Loucy (cell line): ENCODE measurements around the gene MAD1L1.

Source experiments
- EZH2phosphoT487 ChIP-seq: fragments of 200-600 bp; IDR thresholded peaks from 2 replicates; pipeline ENCODE4 v1.6.1; 2018; ENCODE audit warnings: antibody characterized with exemption, mild to moderate bottlenecking, moderate library complexity, borderline replicate concordance
- TF ChIP-seq, protein P1 (sequence below): fragments of 200-600 bp; sonication (generic); conservative IDR thresholded peaks from 2 replicates; pipeline ENCODE4 v1.5.1; 2014; ENCODE audit warnings: mild to moderate bottlenecking, antibody characterized with exemption, low read length

- TF ChIP-seq, protein P1, sequence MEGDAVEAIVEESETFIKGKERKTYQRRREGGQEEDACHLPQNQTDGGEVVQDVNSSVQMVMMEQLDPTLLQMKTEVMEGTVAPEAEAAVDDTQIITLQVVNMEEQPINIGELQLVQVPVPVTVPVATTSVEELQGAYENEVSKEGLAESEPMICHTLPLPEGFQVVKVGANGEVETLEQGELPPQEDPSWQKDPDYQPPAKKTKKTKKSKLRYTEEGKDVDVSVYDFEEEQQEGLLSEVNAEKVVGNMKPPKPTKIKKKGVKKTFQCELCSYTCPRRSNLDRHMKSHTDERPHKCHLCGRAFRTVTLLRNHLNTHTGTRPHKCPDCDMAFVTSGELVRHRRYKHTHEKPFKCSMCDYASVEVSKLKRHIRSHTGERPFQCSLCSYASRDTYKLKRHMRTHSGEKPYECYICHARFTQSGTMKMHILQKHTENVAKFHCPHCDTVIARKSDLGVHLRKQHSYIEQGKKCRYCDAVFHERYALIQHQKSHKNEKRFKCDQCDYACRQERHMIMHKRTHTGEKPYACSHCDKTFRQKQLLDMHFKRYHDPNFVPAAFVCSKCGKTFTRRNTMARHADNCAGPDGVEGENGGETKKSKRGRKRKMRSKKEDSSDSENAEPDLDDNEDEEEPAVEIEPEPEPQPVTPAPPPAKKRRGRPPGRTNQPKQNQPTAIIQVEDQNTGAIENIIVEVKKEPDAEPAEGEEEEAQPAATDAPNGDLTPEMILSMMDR: no peak
- no peak for TF ChIP-seq EZH2phosphoT487
These were observed 246.2 kb downstream of the MAD1L1 start for GRCh38 chr7:1986366-1987083.
